ENCODE measurements around the gene CUBN.
"Not testable (repeated sequence)": the region's sequence is repeated elsewhere in the genome, so short reads cannot be mapped to it uniquely, and the experiment has no call there.

Gene CUBN

DNA sequence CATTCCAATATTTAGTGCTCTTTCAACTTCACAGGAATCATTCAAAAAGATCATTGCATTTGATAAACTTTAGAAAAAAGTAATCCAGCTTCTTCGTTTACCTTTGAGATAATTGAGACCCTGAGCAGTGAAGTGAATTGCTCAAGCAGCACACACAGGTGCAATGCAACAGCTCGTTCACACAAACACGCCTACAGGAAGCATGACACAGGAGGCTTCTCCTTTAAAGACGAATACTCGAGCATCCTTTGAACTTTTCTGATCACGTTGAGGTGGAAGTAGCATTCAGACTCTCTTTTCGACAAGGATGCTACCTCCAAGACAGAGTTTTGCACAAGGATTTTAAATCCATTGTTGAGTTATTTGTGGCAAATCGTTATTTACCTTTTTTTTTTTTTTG is 294.4 kb downstream of the CUBN start:
- H3K4me3 ChIP-seq (ENCODE audit: low read length) = no peak overlapping the region
- peaks cover 16% of the 10 kb centered on the region for H3K4me1 ChIP-seq (ENCODE audit: control insufficient read depth, insufficient read depth, low read length)
- H3K27me3 ChIP-seq (ENCODE audit: control insufficient read depth, insufficient read depth, low read length) = no peaks in the 10 kb centered on the region
- no peaks in the 10 kb centered on the region for H3K36me3 ChIP-seq (ENCODE audit: insufficient read depth, low read length)
- H3K9ac ChIP-seq (ENCODE audit: low read depth, low read length) = no peak overlapping the region
- no peaks in the 10 kb centered on the region for H3K9me3 ChIP-seq (replicated peaks; ENCODE audit: low read length)
- H3K4me2 ChIP-seq (ENCODE audit: low read length) = no peak overlapping the region

DNA sequence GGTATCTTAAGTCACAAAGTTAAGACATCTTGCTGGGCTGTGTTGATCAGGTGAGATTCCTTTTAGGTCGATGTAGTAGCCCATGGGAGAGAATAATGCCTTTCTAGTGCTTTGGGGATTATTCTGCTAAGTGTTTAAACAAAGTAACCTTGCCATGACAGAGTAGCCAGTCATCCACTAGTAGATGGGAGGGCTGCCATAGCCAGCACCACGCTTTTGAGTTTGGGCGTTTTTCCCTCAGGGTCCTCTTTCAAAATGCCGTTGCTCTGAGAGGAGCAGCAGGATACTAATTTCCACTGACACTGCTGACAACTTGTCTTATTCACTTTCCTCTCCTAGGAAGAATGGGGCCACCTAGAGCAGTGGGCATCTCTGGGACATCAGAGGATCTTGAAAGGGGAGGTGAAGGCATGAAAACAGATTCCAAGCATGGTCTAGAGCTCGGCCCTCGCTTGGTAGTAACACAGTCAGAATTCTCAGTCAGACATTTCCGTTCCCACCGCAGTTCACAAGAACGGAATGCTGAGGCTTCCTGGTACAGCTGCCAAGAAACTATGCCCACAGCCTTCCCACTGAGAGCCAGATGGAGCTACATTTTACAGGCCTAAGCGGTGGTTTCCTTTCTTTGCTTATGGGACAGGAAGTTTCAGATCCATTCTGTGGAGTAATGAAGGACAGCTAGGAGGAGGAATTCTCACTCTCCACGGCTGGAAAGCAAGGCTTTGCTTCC is 297.1 kb downstream of the CUBN start:
- no peaks in the 10 kb centered on the region for H3K36me3 ChIP-seq (ENCODE audit: insufficient read depth, low read length)
- no peaks in the 10 kb centered on the region for H3K9me3 ChIP-seq (replicated peaks; ENCODE audit: low read length)
- H3K4me3 ChIP-seq (ENCODE audit: low read length) = peak overlapping the region; percentile 24

DNA sequence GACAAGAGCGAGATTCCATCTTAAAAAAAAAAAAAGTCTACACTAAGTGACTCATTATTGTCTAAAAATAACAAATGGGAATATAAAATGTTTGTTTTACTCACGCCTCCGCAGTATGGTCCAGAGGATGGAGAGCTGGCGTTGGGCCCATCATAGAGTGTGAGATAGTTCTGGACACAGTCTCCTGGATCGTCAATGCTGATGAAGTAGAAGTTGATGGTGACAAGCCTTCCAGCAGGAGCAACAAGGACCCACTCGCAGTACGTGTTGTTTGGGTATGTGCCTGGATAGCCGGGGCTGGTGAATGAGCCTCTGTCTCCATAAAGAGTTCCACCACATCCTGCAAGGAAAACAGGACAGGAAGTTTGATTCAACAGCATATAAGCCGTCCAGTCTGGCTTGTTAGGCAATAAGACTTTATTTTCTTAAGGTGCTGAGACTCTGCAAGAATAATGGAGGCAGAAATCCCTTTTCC is 300.9 kb downstream of the CUBN start:
- Histone ChIP-seq H3K36me3 (ENCODE audit: insufficient read depth, low read length) (no peaks in the 10 kb centered on the region), H3K9me3 (replicated peaks; ENCODE audit: low read length) (no peaks in the 10 kb centered on the region), H3K9ac (ENCODE audit: low read depth, low read length) (peak overlapping the region; percentile 22), H3K27me3 (ENCODE audit: control insufficient read depth, insufficient read depth, low read length) (no peaks in the 10 kb centered on the region), H3K4me2 (ENCODE audit: low read length) (peak overlapping the region; percentile 42), H3K4me1 (ENCODE audit: control insufficient read depth, insufficient read depth, low read length) (peaks cover 30% of the 10 kb centered on the region), H3K4me3 (ENCODE audit: low read length) (peak overlapping the region; percentile 26)

More for the DNA sequence above, 297.1 kb downstream of the CUBN start:
- peak overlapping the region; percentile 65 for H3K4me2 ChIP-seq (ENCODE audit: low read length)
- peak overlapping the region; percentile 69 for H3K9ac ChIP-seq (ENCODE audit: low read depth, low read length)
- H3K27me3 ChIP-seq (ENCODE audit: control insufficient read depth, insufficient read depth, low read length) = no peaks in the 10 kb centered on the region
- H3K4me1 ChIP-seq (ENCODE audit: control insufficient read depth, insufficient read depth, low read length) = peaks cover 30% of the 10 kb centered on the region

DNA sequence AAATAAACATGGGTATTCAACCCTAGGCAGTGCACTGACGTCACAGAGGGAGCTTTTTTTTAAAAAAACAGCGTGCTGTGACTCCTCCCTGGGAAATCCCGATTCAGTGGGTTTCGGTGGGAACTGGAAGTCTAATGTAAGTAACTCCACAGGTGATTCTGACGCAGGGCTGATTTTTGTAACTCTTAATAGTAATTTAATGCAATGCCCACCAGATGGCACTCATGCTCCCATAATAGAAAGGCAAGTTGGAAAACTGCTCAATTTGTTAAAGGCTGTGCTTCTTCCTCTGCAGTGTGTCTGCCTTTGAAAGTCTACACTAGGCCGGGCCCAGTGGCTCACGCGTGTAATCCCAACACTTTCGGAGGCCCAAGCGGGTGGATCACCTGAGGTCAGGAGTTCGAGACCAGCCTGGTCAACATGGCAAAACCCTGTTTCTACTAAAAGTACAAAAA is 301.5 kb downstream of the CUBN start:
- Histone ChIP-seq H3K4me3 (ENCODE audit: low read length) (no peak overlapping the region), H3K9ac (ENCODE audit: low read depth, low read length) (peak overlapping the region; percentile 22), H3K9me3 (replicated peaks; ENCODE audit: low read length) (no peaks in the 10 kb centered on the region), H3K36me3 (ENCODE audit: insufficient read depth, low read length) (no peaks in the 10 kb centered on the region), H3K27me3 (ENCODE audit: control insufficient read depth, insufficient read depth, low read length) (no peaks in the 10 kb centered on the region), H3K4me1 (ENCODE audit: control insufficient read depth, insufficient read depth, low read length) (peaks cover 27% of the 10 kb centered on the region), H3K4me2 (ENCODE audit: low read length) (peak overlapping the region; percentile 42)

DNA sequence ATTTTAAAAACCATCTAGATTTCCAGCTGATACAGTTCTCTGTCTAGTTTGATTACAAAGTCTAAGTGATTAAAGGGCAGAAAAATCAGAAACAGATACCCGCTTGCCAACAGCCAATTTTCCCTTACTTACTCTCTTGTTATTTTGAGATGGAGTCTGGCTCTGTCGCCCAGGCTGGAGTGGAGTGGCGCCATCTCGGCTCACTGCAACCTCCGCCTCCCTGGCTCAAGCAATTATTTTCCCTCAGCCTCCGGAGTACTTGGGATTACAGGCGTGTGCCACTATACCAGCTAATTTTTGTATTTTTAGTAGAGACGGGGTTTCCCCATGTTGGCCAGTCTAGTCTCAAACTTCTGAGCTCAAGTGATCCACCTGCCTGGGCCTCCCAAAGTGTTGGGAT is 302.1 kb downstream of the CUBN start:
- H3K4me2 ChIP-seq (ENCODE audit: low read length); H3K9ac ChIP-seq (ENCODE audit: low read depth, low read length); H3K4me3 ChIP-seq (ENCODE audit: low read length); H3K9me3 ChIP-seq (replicated peaks; ENCODE audit: low read length); H3K27me3 ChIP-seq (ENCODE audit: control insufficient read depth, insufficient read depth, low read length); H3K36me3 ChIP-seq (ENCODE audit: insufficient read depth, low read length): not testable (repeated sequence)
- peaks cover 20% of the 10 kb centered on the region for H3K4me1 ChIP-seq (ENCODE audit: control insufficient read depth, insufficient read depth, low read length)

DNA sequence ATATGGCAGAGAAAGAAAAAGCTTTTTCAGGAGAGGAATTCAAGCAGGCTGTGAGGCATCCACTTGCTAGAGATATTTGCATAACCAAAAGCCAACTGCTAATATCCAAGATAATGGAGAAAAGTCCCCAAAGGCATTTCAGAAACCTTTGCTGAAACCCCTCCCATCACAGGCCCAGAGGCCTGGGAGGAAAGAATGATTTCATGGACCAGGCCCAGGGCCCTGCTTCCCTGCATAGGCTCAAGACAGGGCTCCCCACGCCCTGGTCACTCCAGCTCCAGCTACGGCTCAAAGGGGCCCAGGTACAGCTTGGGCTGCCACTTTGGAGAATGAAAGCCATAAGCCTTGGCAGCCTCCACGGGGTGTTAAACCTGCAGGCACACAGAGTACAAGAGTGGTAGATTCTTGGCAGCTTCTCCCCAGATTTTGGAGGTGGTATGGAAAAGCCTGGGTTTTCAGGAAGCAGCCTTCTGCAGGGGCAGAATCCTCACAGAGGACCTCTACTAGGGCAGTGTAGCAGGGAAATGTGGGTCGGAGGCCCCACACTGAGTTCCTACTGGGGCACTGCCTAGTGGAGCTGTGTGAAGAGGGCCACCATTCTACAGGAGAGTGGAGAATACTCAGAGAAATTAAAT is 306.8 kb downstream of the CUBN start:
- H3K27me3 ChIP-seq (ENCODE audit: control insufficient read depth, insufficient read depth, low read length) = no peaks in the 10 kb centered on the region
- no peaks in the 10 kb centered on the region for H3K36me3 ChIP-seq (ENCODE audit: insufficient read depth, low read length)
- H3K9me3 ChIP-seq (replicated peaks; ENCODE audit: low read length) = no peaks in the 10 kb centered on the region
- H3K4me3 ChIP-seq (ENCODE audit: low read length) = no peak overlapping the region
- peaks cover 8% of the 10 kb centered on the region for H3K4me1 ChIP-seq (ENCODE audit: control insufficient read depth, insufficient read depth, low read length)
- no peak overlapping the region for H3K9ac ChIP-seq (ENCODE audit: low read depth, low read length)
- H3K4me2 ChIP-seq (ENCODE audit: low read length) = no peak overlapping the region

DNA sequence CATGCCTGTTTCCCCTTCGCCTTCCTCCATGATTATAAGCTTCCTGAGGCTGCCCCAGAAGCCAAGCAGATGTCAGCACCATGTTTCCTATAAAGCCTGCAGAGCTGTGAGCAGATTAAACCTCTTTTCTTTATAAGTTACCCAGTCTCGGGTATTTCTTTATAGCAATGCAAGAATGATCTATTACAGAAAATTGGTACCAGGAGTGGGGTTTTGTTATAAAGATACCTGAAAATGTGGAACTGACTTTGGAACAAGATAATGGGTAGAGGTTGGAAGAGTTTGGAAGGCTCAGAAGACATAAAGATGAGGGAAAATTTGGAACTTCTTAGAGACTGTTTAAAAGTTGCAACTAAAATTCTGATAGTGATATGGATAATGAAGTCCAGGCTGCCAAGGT is 307.6 kb downstream of the CUBN start:
- Histone ChIP-seq H3K36me3 (ENCODE audit: insufficient read depth, low read length) (no peaks in the 10 kb centered on the region), H3K9ac (ENCODE audit: low read depth, low read length) (no peak overlapping the region), H3K4me1 (ENCODE audit: control insufficient read depth, insufficient read depth, low read length) (peaks cover 9% of the 10 kb centered on the region), H3K4me2 (ENCODE audit: low read length) (no peak overlapping the region), H3K9me3 (replicated peaks; ENCODE audit: low read length) (no peaks in the 10 kb centered on the region), H3K4me3 (ENCODE audit: low read length) (no peak overlapping the region), H3K27me3 (ENCODE audit: control insufficient read depth, insufficient read depth, low read length) (no peaks in the 10 kb centered on the region)

DNA sequence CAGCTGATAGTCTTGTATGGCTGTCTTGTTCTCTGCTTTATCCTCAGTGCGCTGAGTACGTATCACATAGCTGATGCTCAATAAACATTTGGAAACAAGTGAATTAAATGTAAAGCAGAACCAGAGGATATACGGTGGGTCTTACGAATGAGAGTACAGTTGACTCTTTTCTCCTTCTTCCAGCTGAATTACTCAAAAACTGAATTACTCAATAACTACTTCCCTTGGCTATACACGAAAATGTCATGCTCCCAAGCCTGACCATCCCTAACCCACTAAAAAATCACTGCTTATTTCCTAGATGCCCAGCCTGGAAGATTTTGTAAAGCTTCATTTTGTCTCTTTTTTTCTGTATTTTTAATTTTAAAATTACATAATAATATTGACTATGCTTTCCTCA is 309.2 kb downstream of the CUBN start:
- H3K4me3 ChIP-seq (ENCODE audit: low read length) = no peak overlapping the region
- H3K4me1 ChIP-seq (ENCODE audit: control insufficient read depth, insufficient read depth, low read length) = peaks cover 18% of the 10 kb centered on the region
- no peaks in the 10 kb centered on the region for H3K9me3 ChIP-seq (replicated peaks; ENCODE audit: low read length)
- no peak overlapping the region for H3K4me2 ChIP-seq (ENCODE audit: low read length)
- H3K27me3 ChIP-seq (ENCODE audit: control insufficient read depth, insufficient read depth, low read length) = no peaks in the 10 kb centered on the region
- no peaks in the 10 kb centered on the region for H3K36me3 ChIP-seq (ENCODE audit: insufficient read depth, low read length)
- no peak overlapping the region for H3K9ac ChIP-seq (ENCODE audit: low read depth, low read length)

DNA sequence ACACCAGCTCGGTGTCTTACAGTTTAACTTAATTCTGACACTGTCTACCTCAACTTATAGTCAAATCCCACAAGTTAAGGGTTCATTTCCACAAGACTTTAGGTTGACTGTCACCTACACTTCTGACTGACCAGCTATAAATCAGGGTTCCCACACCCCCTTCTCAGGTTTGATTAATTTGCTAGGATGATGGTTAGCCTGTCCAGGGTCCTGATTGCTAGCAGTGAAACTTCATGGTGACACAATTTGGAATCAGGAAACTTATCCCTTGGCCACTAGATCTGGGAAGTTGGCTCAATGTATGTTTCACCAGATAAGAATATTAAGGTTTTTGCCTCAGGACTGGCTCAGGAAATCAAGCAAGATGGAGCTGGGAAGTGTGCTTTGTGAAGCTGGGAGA is 309.6 kb downstream of the CUBN start:
- H3K9me3 ChIP-seq (replicated peaks; ENCODE audit: low read length) = no peaks in the 10 kb centered on the region
- H3K27me3 ChIP-seq (ENCODE audit: control insufficient read depth, insufficient read depth, low read length) = no peaks in the 10 kb centered on the region
- no peaks in the 10 kb centered on the region for H3K36me3 ChIP-seq (ENCODE audit: insufficient read depth, low read length)
- no peak overlapping the region for H3K4me2 ChIP-seq (ENCODE audit: low read length)
- H3K4me3 ChIP-seq (ENCODE audit: low read length) = no peak overlapping the region
- H3K9ac ChIP-seq (ENCODE audit: low read depth, low read length) = no peak overlapping the region
- peaks cover 18% of the 10 kb centered on the region for H3K4me1 ChIP-seq (ENCODE audit: control insufficient read depth, insufficient read depth, low read length)

DNA sequence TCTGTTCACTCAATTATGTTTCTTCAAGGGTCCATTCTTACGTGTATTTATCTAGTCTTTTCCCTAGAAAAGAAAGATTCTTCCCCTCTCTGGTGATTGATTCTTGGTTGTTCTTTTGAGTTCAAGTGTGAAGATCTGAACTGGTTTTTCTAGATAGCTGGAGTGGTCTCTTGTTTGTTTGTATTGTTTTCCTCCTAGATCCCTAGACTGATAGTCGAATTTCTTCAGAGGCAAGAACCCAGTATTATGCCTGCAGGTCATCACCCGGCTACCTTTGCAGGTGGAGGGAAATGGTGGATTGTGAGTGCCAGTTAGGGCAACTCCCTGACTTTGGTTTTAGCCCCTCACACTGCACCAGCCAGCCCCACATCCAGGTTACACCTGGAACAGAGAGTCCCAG is 310.2 kb downstream of the CUBN start:
- no peak overlapping the region for H3K9ac ChIP-seq (ENCODE audit: low read depth, low read length)
- H3K27me3 ChIP-seq (ENCODE audit: control insufficient read depth, insufficient read depth, low read length) = no peaks in the 10 kb centered on the region
- no peak overlapping the region for H3K4me3 ChIP-seq (ENCODE audit: low read length)
- no peaks in the 10 kb centered on the region for H3K36me3 ChIP-seq (ENCODE audit: insufficient read depth, low read length)
- no peaks in the 10 kb centered on the region for H3K9me3 ChIP-seq (replicated peaks; ENCODE audit: low read length)
- peaks cover 18% of the 10 kb centered on the region for H3K4me1 ChIP-seq (ENCODE audit: control insufficient read depth, insufficient read depth, low read length)
- no peak overlapping the region for H3K4me2 ChIP-seq (ENCODE audit: low read length)

DNA sequence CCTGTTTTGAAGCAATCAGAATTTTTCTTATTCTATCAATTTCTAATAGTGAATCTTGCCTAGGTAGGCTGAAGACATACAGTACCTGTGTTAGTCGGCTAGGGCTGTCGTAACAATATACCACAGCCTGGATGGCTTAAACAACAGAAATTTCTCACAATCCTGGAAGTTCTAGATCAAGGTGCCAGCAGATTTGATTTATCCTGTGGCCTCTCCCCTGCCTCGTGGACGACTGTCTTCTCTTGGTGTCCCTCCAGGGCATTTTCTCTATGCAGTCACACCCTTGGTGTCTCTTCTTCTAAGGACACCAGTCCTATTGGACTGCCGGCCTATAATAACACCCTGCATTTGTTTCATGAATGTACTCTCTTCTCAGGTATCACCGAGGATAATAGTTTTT is 310.6 kb downstream of the CUBN start:
- Histone ChIP-seq H3K9me3 (replicated peaks; ENCODE audit: low read length) (no peaks in the 10 kb centered on the region), H3K4me2 (ENCODE audit: low read length) (no peak overlapping the region), H3K4me1 (ENCODE audit: control insufficient read depth, insufficient read depth, low read length) (peaks cover 18% of the 10 kb centered on the region), H3K36me3 (ENCODE audit: insufficient read depth, low read length) (no peaks in the 10 kb centered on the region), H3K9ac (ENCODE audit: low read depth, low read length) (no peak overlapping the region), H3K4me3 (ENCODE audit: low read length) (no peak overlapping the region), H3K27me3 (ENCODE audit: control insufficient read depth, insufficient read depth, low read length) (no peaks in the 10 kb centered on the region)
